HEK293T (cell line): ENCODE data around the gene SERTM2.

ENCODE experiments used
- BHLHE40 ChIP-seq: fragments of 450-650 bp; IDR thresholded peaks from 2 replicates; pipeline ENCODE4 v1.6.1; 2016; ENCODE audit warnings: mild to moderate bottlenecking, moderate library complexity, borderline replicate concordance
- CTBP1 ChIP-seq: fragments of 450-650 bp; IDR thresholded peaks from 2 replicates; pipeline ENCODE4 v1.6.1; 2016; ENCODE audit warnings: borderline replicate concordance
- ELF4 ChIP-seq: fragments of 450-650 bp; IDR thresholded peaks from 2 replicates; pipeline ENCODE4 v1.6.1; 2017; ENCODE audit warnings: antibody characterized with exemption
- FOXA1 ChIP-seq: fragments of 450-650 bp; IDR thresholded peaks from 2 replicates; pipeline ENCODE4 v1.6.1; 2016; ENCODE audit warnings: mild to moderate bottlenecking
- FOXK2 ChIP-seq: fragments of 450-650 bp; IDR thresholded peaks from 2 replicates; pipeline ENCODE4 v1.6.1; 2016; ENCODE audit warnings: mild to moderate bottlenecking
- FOXM1 ChIP-seq: fragments of 450-650 bp; IDR thresholded peaks from 2 replicates; pipeline ENCODE4 v1.6.1; 2017; ENCODE audit warnings: mild to moderate bottlenecking, borderline replicate concordance
- HDGF ChIP-seq: fragments of 450-650 bp; IDR thresholded peaks from 2 replicates; pipeline ENCODE4 v1.6.1; 2017; ENCODE audit warnings: antibody characterized with exemption, borderline replicate concordance
- L3MBTL2 ChIP-seq: fragments of 450-650 bp; conservative IDR thresholded peaks from 2 replicates; pipeline ENCODE4 v1.6.1; 2016; ENCODE audit warnings: mild to moderate bottlenecking
- NFRKB ChIP-seq: fragments of 450-650 bp; IDR thresholded peaks from 2 replicates; pipeline ENCODE4 v1.6.1; 2016; ENCODE audit warnings: mild to moderate bottlenecking, moderate library complexity
- PKNOX1 ChIP-seq: fragments of 450-650 bp; IDR thresholded peaks from 2 replicates; pipeline ENCODE4 v1.6.1; 2016
- SP1 ChIP-seq: fragments of 450-650 bp; IDR thresholded peaks from 2 replicates; pipeline ENCODE4 v1.6.1; 2017
- SUZ12 ChIP-seq: fragments of 450-650 bp; IDR thresholded peaks from 2 replicates; pipeline ENCODE4 v1.6.1; 2016; ENCODE audit warnings: mild to moderate bottlenecking
- ZNF384 ChIP-seq: fragments of 450-650 bp; IDR thresholded peaks from 2 replicates; pipeline ENCODE4 v1.6.1; 2016

- TF ChIP-seq HDGF (no peak), NFRKB (no peak), ELF4 (no peak), FOXA1 (no peak), SUZ12 (no peak), ZNF384 (no peak), BHLHE40 (no peak), FOXK2 (no peak), L3MBTL2 (no peak), SP1 (no peak), CTBP1 (no peak), FOXM1 (no peak), PKNOX1 (no peak)
These were observed 49.4 kb downstream of the SERTM2 start for GRCh38 chrX:111560801-111561200.
